ENCODE results near the gene HOXB2. TPM values are rescaled to one million over a fixed set of nuclear protein-coding genes. Genes with fewer than 3 reads are reported as not detected.
"Not testable (repeated sequence)": the region's sequence is repeated elsewhere in the genome, so short reads cannot be mapped to it uniquely, and the experiment has no call there.

Gene HOXB2
- total RNA-seq, 1 donor from 2014 or later = 39.7 TPM

DNA sequence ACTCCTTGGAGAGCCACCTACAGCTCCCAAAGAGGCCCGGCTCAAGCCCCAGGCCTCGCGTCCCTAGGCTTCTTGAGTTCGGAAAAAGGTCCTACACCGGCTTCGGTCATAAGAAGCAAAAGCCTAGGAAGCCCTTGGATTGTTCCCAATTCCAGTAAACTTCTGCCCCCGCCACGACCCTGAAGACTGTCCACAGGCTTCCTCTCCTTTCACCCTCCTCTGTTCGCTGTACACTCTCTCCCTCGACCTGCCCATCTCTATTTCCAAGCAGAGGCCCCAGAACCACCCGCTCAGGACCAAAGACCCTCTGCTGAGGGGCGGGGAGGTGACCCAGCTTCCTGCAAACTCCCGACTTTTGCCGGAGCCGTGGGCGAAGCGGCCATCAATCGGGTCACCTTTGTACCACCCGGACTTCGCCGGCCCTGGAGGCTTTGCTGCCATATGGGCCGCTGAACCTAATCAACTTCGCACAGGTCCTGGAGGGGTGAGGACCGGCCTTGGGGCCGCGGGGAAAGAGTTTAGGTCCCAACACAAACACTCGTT lies 2.7 kb downstream of the HOXB2 start:
- DNase-seq (ENCODE audit: extremely low read depth, low read depth, low spot score) = no peak

DNA sequence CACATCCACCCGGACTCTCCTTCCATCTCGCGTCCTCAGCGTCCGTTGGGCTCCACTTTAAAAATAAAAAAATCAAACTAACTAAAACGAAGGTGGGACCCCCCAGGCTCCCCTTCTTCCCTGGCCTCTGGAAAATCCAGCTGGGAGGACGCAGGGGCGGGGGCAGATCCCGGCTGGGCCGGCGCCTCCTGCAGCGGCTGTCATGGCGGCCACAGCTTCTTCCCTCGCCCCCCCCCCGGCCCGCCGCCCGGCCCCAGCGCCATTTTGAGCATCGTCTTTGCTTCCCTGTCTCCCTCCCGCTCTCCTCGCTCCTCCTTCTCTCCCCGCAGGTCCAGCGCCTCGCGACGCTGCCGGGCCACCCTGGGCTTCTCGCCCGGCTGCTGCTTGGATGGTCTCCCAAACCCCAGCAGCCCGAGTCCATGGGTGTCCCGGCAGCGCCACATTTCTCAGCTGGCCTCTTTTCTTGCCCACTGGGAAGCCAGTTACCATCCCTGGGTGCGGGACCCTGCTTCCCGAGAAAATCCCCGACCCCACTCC lies 3.3 kb downstream of the HOXB2 start:
- DNase-seq (ENCODE audit: extremely low read depth, low read depth, low spot score) = no peak

DNA sequence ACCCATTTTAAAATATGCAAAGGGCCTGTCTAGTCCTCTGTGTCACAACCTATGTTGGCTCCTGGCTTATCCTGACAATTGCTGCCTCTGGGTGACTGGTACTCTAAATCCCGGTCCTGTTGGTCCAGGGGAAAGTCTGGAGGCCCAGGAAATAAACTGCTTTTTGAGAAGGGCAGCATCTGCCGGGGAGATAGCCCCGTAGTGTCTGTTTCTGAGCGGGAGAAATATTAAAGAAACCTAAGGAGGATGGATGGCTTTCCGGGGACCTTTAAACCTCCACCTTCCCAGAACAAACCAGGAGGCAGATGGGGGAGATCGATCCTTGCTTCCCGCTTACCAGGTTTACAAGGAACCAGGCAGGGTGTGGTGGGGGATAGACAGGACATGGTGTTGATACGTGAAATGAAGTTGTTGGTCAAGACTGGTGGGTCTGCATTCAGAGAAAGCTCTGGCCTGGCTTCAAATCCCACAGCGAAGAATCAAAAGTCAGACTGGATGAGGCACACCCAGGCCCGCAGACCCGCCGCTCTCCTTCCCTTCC lies 3.8 kb downstream of the HOXB2 start:
- DNase-seq (ENCODE audit: extremely low read depth, low read depth, low spot score) = no peak

DNA sequence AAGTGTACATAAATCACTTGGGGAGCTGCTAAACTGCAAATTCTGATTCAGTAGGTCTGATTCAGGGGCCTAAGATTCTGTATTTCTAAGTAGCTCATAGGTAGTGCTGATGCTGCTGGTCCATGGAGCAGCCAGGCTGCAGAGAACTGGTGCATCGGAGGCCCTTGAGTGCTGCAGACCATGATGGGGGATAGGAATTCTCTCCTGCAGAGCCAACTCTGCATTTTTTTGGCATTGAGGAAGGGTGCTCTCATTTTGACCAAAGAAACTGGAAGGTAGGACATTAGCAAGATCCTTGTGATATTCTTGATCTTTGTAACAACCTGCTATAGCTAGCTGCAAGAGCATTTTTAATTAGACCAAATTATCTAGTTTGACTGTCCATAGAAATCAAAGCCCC lies 4.7 kb downstream of the HOXB2 start:
- no peak for DNase-seq (ENCODE audit: extremely low read depth, low read depth, low spot score)

DNA sequence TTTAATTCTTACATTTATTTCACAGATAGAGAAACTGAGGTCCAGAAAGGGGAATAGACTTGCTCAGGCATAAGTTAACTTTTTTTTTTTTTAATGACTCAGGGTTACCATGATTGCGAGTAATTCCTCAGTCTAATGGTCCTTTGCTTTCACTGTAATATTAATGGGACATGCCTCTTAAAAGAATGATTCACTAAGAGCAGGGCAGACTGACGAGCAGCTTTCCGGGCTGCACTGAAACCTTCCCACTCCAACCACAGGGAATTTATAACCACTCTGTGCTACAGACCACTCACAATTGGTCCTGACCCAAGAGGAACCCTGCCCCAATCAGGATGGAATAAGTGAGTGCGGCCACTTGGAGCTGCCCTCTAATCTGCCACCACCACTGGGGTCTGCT lies 5.7 kb downstream of the HOXB2 start:
- no peak for DNase-seq (ENCODE audit: extremely low read depth, low read depth, low spot score)

DNA sequence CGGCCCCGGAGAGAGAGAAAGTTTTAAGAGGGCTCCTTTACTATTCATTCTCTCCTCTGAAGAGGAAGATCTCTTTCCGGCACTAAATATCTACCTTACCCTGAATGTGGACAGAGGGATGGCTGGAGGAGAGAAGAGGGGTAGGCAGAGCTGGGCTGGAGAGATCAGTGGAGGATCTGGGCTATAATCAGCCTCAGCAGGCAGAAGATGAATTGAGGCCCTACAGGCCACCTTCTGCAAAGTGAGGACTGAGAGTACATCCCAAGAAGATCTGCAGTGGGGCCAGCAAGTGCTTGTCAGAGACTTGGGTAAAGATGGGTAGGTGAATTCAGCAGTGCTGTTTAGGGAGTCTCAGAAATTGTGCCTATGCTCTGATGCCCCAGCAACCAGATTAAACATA lies 7.6 kb downstream of the HOXB2 start:
- DNase-seq (ENCODE audit: extremely low read depth, low read depth, low spot score) = no peak

DNA sequence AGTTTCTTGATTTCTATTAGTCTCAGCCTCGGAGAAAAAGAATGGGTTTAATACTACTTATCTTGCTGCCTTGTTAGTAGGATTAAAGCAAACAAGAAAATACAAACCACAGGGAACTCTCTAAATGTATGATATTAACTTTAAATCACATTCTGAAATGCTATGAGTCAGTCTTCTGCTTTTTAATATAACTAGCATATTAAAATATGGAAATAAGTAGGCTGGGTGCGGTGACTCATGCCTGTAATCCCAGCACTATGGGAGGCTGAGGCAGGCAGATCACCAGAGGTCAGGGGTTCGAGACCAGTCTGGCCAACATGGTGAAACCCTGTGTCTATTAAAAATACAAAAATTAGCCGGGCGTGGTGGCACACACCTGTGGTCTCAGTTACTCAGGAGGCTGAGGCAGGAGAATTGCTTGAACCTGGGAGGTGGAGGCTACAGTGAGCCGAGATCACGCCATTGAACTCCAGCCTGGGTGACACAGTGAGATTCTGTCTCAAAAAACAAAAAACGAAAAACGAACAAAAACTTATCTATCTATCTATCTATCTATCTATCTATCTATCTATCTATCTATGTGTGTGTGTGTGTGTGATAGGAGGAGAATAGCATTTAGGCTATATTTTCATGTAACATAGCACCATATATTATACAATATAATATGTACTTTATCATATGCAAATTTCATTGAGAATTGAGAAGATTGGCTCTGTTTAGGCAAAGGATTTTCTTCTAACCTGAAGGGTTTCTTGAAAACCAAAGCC lies 8.9 kb downstream of the HOXB2 start:
- DNase-seq (ENCODE audit: extremely low read depth, low read depth, low spot score) = not testable (repeated sequence)

DNA sequence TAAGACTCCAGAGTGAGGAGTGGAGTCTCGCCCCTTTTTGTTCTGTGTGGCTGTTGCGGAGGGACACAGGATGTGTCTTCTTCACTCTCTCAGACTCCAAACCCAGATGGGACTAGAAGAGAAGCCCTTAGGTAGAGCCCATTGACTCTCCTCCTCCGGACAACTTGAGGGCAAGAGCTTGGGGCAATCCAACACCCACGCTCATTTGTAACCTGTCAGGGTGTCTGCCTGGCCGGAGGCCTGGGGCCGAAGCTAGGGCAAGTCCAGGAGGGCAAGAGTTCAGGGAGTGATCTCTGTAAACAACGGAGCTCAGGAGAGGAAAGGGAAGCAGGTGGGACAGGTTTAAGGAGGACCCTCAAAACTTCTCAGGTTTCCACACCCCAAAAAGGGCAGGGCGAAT lies 12.6 kb downstream of the HOXB2 start:
- no peak for DNase-seq (ENCODE audit: extremely low read depth, low read depth, low spot score)

DNA sequence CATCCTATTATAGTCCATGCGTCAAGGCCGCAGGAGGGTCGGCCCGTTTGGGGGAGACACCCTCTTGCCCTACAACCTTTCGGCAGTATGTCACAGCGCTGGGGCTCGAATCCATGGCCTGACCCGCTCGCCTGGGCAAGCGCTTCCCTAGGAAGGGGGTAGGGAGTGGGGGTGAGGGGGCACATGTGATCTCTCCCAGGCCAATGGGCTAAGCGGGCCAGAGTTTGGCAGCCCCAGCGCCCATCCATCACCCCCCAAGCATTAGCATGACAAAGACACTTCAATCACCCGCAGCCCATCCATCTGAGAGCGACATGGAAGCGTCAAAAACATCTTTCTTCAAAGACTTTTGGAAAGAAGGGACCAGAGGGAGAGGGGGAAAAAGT lies 14.0 kb downstream of the HOXB2 start, which contains the start of gene HOXB1:
HOXB1 (minus strand) TSS at position 125 of the 386 bp plus-strand sequence; CDS start at position 18, 107 bp downstream.
- no peak for DNase-seq (ENCODE audit: extremely low read depth, low read depth, low spot score)

DNA sequence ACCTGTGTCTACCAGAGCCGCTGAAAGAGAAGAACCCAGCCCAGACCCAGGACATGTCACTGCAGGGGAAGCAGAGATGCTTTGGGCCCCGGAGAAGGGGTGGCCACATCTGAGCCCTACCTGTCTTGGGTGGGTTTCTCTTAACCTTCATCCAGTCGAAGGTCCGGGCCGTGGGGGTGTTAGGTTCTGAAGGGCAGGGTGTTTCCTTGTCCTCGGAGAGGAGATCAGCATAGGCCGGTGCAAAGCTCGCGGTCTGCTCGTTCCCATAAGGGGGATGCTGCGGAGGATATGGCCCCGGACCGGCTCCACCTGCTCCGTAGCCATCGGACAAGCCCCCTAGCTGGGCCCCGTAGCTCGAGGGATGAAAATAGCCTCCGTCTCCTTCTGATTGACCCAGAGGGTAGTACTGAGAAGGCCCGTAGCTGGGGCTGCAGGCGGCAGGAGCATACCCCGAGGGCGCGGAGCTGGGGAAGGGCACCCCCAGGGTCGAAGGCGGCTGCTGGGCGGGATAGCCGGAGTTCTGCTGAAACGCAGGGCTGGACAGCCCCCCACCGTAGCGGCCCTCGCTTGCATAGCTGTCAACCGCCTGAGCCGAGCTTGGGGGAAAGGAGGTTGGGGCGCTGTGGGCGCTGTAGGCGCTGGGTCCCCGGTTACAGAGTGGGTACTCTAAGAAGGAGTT lies 14.6 kb downstream of the HOXB2 start:
- DNase-seq (ENCODE audit: extremely low read depth, low read depth, low spot score) = no peak

DNA sequence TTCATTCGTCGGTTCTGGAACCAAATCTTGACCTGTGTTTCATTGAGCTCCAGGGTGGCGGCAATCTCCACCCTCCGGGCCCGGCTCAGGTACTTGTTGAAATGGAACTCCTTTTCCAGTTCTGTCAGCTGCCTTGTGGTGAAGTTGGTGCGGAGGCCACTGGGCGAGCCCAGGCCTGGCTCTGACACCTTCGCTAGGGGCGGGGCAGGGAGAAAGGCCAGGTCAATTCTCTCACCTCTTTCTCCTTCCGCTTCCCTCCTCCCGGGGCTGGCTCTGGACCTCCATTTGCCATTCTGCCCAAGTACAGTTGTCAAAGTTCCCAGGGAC lies 15.3 kb downstream of the HOXB2 start:
- DNase-seq (ENCODE audit: extremely low read depth, low read depth, low spot score) = no peak

DNA sequence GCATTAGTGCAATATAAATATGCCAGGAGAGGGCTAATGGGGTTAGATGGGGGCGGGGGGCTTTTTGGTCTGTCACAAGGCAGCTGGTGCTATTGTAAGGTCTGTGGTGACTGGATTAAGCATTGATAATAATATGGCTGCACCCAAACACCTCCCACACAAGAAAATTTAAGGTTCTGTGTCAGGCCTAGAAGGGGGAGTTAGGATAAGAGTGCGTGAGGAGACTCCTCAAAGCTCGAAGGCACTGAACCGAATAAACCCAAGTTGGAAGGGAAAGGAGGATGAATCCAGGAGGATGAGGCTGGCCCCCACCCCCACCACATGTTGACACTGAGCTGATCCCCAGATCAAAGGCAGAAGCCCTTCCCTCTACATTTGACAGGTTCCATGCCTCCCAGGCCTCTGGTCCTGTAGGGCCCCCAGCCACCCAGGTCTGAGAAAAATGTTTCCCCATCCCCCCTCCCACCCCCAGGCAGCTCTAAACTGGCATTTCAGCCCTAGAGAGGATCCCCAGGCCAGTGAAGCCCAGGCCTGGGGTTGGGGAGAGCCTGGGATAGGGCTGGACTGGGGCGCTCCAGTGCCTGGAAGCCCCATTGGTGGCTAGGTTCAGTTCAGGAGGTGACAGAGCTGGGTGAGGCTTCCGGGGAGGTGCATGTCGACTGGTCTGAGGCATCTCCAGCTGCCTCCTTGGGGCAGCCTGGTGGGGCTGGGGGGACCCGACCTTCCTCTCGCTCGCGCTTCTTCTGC lies 15.8 kb downstream of the HOXB2 start:
- DNase-seq (ENCODE audit: extremely low read depth, low read depth, low spot score) = no peak

DNA sequence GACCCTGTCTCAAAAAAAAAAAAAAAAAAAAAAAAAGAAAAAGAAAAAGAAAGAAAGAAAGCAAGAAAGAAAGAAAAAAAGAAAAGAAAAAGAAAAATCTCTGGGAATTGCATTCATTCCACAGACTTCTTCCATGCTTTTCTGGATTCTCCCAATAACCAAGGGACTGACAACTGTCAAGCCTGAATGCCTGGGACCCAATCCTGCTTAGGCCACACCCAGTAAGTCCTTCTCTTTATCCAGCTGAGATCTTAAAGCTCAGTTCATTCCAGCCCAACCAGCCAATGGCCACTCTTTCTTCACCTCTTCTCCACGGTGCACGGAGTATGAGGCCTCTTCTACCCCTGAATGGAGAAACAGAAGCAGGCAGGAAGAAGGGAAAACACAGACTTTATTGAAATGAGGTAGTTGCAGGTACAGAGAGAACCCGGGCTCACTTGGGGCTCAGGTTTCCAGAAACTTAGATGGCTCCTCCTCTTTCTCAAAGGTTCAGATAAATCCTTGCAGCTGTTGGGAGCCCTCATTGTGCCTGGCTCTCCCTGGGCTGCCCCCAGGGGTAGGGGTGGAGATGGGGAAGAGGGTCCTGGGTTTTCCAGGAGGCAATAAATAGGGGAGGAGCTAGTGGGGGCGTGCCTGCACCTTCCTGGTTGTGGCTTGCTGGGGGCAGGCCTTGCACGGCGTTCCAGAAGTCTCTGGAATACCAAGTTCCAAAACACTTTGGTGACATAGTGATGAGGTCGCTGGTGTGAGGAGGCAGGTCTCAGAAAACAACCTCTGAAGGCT lies 16.6 kb downstream of the HOXB2 start:
- no peak for DNase-seq (ENCODE audit: extremely low read depth, low read depth, low spot score)

DNA sequence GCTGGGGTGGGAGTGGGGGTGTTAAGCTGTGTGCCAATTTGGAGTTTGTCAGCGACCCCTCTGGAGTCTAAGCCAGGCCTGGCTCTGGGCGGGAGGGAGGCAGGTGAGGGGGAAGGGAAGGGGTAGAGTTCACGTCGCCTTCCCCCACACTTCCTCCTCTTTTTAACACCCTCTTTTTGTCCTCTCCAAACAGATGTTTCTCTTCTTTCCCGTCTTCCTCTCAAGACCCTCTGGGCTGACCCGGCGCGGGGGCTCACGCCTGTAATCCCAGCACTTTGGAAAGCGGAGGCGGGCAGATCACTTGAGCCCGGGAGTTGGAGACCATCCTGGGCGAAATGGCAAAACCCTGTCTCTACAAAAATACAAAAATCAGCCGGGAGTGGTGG lies 17.4 kb downstream of the HOXB2 start:
- DNase-seq (ENCODE audit: extremely low read depth, low read depth, low spot score) = no peak

DNA sequence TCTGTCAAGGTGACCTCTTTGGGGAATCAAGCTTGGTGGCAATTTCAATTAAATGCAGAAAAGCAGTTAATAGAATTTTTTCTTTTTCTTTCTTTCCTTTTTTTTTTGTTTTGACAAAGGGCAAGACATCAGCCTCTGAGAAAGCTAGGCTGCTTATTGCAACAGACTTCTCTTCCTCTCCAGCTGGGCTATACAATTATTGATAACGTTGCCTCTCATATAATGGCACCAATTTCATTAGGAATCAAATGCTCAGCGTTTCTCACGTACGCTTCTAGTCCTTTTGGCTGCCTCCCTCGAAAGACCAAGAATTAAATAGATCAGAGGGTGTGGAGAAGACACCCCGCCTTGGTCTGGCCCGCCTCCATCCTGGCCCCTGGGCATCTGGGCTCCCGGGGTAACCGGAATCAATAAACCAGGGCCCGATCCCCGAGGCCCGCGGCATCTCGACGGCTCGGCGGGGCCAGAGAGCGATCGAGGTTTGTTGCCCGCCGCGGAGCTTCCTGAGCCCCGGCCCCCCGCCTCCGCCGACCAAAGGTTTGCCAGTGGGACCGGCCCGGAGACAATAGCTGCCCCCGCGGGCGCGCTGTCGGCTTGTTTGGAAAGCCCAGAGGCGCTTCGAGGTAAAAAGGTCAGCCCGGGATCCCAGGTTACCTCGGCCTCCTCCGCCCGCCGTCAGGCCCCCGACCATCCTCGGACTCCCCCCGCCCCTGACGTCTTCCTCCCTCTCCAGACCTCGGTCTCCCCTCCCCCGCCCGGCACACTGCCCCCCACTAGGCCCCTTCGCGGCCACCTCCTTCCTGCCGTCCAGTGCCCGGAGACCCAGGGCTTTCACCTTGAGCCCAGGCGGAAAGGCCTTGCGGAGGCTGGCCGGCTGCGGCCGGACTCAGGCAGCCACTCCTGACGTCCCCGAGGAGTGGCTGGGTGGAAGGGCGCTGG lies 18.0 kb downstream of the HOXB2 start:
- DNase-seq (ENCODE audit: extremely low read depth, low read depth, low spot score) = no peak

DNA sequence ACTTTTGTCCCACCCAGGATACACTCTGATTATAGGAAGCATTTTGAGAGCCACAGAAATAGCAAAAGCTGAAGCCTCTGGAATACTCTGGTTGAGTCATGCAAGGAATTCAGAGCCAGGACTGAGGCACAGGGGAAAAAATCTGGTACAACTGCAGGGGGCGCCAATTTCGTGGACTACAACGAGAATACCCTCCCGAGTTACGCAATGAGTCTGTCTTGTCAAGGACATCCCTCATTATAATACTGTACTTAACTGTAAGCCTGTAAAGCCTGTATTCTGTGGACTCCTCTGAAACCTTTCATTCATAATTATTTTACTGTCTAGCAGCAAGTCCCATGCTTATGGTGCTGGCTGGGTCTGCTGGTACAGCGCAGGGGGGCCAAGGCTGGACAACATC lies 21.9 kb downstream of the HOXB2 start:
- no peak for DNase-seq (ENCODE audit: extremely low read depth, low read depth, low spot score)

DNA sequence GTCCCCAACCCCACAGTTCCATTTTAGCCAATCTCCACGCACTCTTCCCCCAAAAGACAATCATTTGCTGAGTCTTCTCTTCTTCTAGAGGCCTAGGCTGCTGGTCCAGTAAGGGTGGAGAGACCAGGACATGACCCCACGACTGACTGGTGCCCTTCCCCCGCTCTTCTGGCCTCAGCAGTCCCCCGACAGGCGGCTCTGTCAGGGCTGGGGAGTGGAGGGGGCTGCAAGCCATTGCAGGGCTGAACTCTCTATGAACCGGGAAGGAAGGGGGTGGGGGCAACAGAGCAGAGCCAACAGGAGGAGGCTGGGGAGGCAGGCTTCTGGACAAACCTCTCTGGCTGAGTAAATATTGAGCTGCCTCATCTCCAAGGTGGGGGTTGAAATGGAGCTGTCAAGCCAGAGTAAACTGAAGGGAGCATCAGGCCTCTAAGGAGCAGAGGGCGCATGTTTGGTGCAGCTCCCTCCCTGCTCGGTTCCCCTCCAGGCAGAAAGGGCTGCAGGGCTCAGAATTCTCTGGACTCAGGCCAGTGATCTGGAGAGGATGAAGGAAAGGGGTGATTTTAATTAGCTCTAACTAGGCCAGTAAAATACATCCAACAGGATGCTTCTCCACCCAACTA lies 22.8 kb downstream of the HOXB2 start:
- DNase-seq (ENCODE audit: extremely low read depth, low read depth, low spot score) = no peak

DNA sequence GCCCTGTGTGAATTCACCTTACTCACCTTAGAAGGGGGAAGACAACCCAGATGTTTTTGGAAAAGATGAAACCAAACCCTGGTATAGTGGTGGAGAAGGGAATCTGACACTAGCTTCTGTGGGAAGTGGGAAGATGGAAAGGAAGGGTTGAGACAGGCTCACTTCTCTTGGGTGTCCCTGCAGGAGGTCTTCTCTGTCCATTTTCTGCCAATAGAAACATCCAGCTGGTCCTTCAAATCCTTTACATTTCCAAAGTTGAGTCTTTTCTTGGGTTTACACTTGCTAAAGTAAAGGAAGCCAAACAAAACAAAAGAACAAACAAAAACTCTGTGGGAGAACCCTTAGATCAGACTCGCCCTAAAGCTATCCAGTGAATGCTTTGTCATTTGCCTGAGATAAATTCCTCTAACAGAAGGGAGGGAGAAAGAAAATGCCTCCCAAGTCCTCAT lies 24.3 kb downstream of the HOXB2 start:
- no peak for DNase-seq (ENCODE audit: extremely low read depth, low read depth, low spot score)

DNA sequence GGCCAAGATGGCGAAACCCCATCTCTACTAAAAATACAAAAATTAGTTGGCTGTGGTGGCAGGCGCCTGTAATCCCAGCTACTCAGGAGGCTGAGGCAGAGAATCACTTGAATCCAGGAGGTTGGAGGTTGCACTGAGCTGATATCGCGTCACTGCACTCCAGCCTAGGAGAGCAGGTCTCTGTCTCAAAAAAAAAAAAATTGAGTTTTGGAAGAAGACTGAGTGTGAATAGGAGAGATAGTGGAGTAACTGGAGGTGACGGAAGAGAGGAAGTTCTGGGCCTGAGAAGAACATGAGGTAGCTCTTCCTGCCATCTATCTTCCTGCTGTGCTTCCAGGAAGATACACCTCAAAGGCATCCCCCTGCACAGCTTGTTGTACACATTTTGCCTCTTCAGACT lies 25.5 kb downstream of the HOXB2 start:
- DNase-seq (ENCODE audit: extremely low read depth, low read depth, low spot score) = no peak

All from glomerular endothelial cell (primary cell).